HuH-7 (cell line): ENCODE data around the gene SEMA4D.

Source experiments
- DNase-seq: peaks from one replicate; pipeline ENCODE4 v3.0.0; 2011; ENCODE audit warnings: low spot score

SEMA4D gene

GRCh38 chr9:89464300-89464901, 33.5 kb downstream of the SEMA4D start:
- no peak for DNase-seq

- DNase-seq: no peak
Observed at GRCh38 chr9:89462817-89463683, 34.9 kb downstream of the SEMA4D start.

GRCh38 chr9:89462199-89462598, 35.7 kb downstream of the SEMA4D start:
- no peak for DNase-seq

- no peak for DNase-seq
Observed at GRCh38 chr9:89461265-89461664, 36.6 kb downstream of the SEMA4D start.

GRCh38 chr9:89460551-89460950, 37.4 kb downstream of the SEMA4D start:
- DNase-seq: no peak

- DNase-seq: no peak
Observed at GRCh38 chr9:89458768-89459496, 39.0 kb downstream of the SEMA4D start.

- DNase-seq: no peak
Observed at GRCh38 chr9:89457376-89457855, 40.5 kb downstream of the SEMA4D start.

GRCh38 chr9:89455356-89455824, 42.5 kb downstream of the SEMA4D start:
- no peak for DNase-seq

- DNase-seq: no peak
Observed at GRCh38 chr9:89454498-89455355, 43.2 kb downstream of the SEMA4D start.

- no peak for DNase-seq
Observed at GRCh38 chr9:89453452-89453851, 44.5 kb downstream of the SEMA4D start.

GRCh38 chr9:89452561-89452960, 45.4 kb downstream of the SEMA4D start:
- no peak for DNase-seq

GRCh38 chr9:89450213-89450612, 47.7 kb downstream of the SEMA4D start:
- no peak for DNase-seq

GRCh38 chr9:89449261-89449671, 48.6 kb downstream of the SEMA4D start:
- no peak for DNase-seq

GRCh38 chr9:89448821-89449220, 49.1 kb downstream of the SEMA4D start:
- DNase-seq: no peak

- DNase-seq: no peak
Observed at GRCh38 chr9:89448381-89448780, 49.5 kb downstream of the SEMA4D start.

- no peak for DNase-seq
Observed at GRCh38 chr9:89447416-89447815, 50.5 kb downstream of the SEMA4D start.

GRCh38 chr9:89446961-89447310, 51.0 kb downstream of the SEMA4D start:
- no peak for DNase-seq

- no peak for DNase-seq
Observed at GRCh38 chr9:89446261-89446960, 51.5 kb downstream of the SEMA4D start.

- no peak for DNase-seq
Observed at GRCh38 chr9:89445801-89446251, 52.1 kb downstream of the SEMA4D start.

GRCh38 chr9:89444925-89445765, 52.8 kb downstream of the SEMA4D start:
- DNase-seq: no peak
